ENCODE results near the gene CPEB3. TPM values are rescaled to one million over a fixed set of nuclear protein-coding genes. Genes with fewer than 3 reads are reported as not detected.
A peak's percentile ranks its signal among the peaks of the same experiment; 100 is the strongest.
"Not testable (repeated sequence)": the region's sequence is repeated elsewhere in the genome, so short reads cannot be mapped to it uniquely, and the experiment has no call there.

CPEB3 gene
- total RNA-seq = 8.8 TPM

DNA sequence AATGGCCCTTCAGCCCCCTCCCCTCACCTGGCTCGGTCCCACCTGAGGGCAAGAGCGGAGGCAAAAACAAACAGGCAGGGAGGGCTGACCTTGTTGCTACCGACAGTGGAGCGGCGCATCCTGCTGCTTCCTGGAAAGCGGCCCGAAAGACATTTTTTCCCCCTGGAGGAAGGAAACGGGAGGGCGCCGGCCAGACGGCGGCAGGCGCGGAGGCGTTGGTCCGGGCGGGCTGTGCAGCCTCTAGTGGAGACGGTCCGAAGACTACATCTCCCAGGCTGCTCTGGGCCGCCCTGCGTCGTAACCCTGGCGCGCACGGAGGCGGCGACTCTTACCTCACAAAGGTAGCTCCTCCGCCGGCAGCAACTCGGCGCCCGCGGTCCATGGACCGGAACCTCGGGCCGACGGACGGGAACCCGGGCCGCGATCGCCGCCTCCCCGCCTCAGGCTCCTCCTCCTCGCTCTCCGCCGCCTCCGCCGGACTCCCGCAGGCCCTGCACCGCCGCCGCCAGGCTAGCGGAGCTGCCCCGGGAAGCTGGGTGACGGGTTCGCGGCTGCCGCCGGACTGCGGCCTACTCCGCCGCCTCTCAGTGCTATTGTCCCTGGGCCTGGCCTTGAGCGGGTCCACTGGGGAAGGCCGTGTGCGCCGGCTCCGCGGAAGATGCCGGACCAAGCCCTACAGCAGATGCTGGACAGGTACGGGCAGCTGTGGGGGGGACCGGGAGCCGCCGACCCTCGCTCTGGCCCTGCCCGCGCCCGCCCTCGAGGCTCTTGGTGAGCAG, at the start of gene CPEB3, which contains the start of gene MARCHF5:
CPEB3 (minus strand) TSS at position 242 of the 779 bp plus-strand sequence. CDS start 50,728 bp downstream, outside the sequence.
MARCHF5 (plus strand) TSS at position 331 of the 779 bp plus-strand sequence; CDS start at position 659, 328 bp downstream.
- intact Hi-C loops (cut with DNase I) = no loop called here
- H3K27me3 ChIP-seq = no peaks in the 10 kb centered on the region
- H3K36me3 ChIP-seq = no peaks in the 10 kb centered on the region
- peaks cover 26% of the 10 kb centered on the region for H3K4me1 ChIP-seq
- peak within 1 kb of the TSS; percentile 94 for H3K27ac ChIP-seq
- peak within 1 kb of the TSS; percentile 95 to 98 for H3K4me3 ChIP-seq
- no peaks in the 10 kb centered on the region for H3K9me3 ChIP-seq
- peak in 1 of 2 donors; percentile 54 for TF ChIP-seq POLR2A (IDR thresholded peaks at IDR 0.05)
- TF ChIP-seq, protein P1, sequence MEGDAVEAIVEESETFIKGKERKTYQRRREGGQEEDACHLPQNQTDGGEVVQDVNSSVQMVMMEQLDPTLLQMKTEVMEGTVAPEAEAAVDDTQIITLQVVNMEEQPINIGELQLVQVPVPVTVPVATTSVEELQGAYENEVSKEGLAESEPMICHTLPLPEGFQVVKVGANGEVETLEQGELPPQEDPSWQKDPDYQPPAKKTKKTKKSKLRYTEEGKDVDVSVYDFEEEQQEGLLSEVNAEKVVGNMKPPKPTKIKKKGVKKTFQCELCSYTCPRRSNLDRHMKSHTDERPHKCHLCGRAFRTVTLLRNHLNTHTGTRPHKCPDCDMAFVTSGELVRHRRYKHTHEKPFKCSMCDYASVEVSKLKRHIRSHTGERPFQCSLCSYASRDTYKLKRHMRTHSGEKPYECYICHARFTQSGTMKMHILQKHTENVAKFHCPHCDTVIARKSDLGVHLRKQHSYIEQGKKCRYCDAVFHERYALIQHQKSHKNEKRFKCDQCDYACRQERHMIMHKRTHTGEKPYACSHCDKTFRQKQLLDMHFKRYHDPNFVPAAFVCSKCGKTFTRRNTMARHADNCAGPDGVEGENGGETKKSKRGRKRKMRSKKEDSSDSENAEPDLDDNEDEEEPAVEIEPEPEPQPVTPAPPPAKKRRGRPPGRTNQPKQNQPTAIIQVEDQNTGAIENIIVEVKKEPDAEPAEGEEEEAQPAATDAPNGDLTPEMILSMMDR (IDR thresholded peaks at IDR 0.05) = peak; percentile 19 to 71 (median 45)
- TF ChIP-seq POLR2AphosphoS5 (IDR thresholded peaks at IDR 0.05; ENCODE audit: insufficient read depth in 1 of 2, low read depth in 1 of 2) = peak; percentile 78 to 92
- DNase-seq (ENCODE audit: extremely low spot score in 2 of 2) = peak in 1 of 2 donors; percentile 96

DNA sequence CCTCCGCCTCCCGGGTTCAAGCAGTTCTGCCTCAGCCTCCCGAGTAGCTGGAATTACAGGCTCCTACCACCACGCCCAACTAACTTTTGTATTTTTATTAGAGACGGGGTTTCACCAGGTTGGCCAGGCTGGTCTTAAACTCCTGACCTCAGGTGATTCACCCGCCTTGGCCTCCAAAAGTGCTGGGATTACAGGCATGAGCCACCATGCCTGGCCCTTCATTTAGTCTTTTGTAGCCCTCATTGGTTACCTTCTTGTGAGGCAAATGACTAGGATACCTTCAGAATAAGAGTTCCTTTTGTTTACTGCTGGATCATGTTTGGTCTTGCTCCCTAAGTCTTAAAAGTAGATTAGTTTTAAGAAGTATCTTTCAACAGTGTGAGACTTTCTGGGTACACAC, 39.0 kb upstream of the CPEB3 start:
- H3K4me3 ChIP-seq; H3K36me3 ChIP-seq; intact Hi-C loops (cut with DNase I); H3K27me3 ChIP-seq; H3K9me3 ChIP-seq; DNase-seq (ENCODE audit: extremely low spot score in 2 of 2): not testable (repeated sequence)
- Histone ChIP-seq H3K4me1 (peaks cover 29% of the 10 kb centered on the region), H3K27ac (peak overlapping the region; percentile 37)
- peak in 1 of 2 donors; percentile 81 for TF ChIP-seq POLR2AphosphoS5 (IDR thresholded peaks at IDR 0.05; ENCODE audit: insufficient read depth in 1 of 2, low read depth in 1 of 2)

DNA sequence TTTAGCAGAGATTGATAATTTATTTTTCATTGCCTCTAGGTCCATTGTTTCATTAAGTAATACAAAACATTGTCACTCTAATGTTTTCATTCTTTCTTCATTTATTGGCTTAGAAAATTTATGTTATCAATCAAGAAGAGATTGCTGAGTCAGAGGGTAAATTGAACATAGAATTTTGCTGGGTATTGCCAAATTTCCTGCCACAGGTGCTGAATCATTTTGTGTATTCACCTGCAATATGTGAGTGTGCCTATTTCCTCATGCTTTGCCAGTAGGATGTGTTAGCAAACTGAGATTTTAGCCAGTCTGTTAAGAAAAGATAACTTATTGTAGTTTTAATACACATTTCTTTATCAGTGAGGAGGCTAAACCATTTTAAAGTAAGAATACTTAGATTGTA, 38.1 kb upstream of the CPEB3 start:
- Histone ChIP-seq H3K4me1 (peaks cover 29% of the 10 kb centered on the region), H3K27me3 (no peaks in the 10 kb centered on the region), H3K9me3 (no peaks in the 10 kb centered on the region), H3K36me3 (no peaks in the 10 kb centered on the region), H3K27ac (no peak overlapping the region), H3K4me3 (no peak overlapping the region)
- intact Hi-C loops (cut with DNase I) = no loop called here
- DNase-seq (ENCODE audit: extremely low spot score in 2 of 2) = no peak
- TF ChIP-seq, protein P1 (IDR thresholded peaks at IDR 0.05) = no peak
- TF ChIP-seq POLR2A (IDR thresholded peaks at IDR 0.05) (no peak), POLR2AphosphoS5 (IDR thresholded peaks at IDR 0.05; ENCODE audit: insufficient read depth in 1 of 2, low read depth in 1 of 2) (no peak)

DNA sequence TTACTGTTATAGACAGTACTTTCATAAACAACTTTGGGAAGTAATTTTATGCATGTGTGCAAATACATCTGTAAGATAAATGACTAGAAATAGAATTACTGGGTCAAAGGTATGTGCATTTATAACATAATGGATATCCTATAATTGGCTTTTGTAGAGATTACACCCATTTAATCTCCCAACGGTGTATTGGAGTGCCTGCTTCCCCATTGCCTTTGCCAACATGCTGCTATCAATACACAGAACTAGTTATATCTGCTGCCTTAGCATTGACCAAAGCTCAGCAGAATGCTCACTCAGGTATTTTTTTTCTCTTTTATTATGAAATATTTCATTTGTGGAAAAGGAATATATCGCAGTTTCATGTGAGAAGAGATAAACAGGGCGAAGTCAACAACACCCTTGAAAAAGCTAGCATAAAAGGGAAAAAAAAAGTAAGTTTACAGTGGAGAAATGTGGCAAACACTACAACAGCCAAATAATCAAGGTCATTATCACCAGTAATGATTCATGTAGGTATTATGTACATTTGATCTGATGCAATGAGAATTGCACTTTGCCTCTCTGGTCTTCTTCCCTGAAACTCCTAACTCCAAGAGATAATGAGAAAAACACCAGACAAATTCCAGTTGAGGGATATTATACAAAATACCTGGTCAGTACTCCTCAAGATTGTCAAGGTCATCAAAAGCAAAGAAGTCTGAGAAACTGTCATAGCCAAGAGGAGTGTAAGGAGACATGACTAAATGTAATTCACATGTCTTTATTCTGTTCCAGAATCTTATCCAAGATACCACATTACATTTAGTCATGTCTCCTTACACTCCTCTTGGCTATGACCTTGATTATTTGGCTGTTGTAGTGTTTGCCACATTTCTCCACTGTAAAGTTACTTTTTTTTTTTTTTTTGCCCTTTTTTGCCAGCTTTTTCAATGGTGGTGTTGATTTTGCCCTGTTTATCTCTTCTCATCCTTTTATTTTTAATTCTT, 36.9 kb upstream of the CPEB3 start:
- Histone ChIP-seq H3K9me3 (no peaks in the 10 kb centered on the region), H3K36me3 (no peaks in the 10 kb centered on the region), H3K27me3 (no peaks in the 10 kb centered on the region), H3K4me1 (peaks cover 29% of the 10 kb centered on the region), H3K27ac (no peak overlapping the region), H3K4me3 (no peak overlapping the region)
- intact Hi-C loops (cut with DNase I) = no loop called here
- TF ChIP-seq POLR2AphosphoS5 (IDR thresholded peaks at IDR 0.05; ENCODE audit: insufficient read depth in 1 of 2, low read depth in 1 of 2) (no peak), POLR2A (IDR thresholded peaks at IDR 0.05) (no peak)
- TF ChIP-seq, protein P1 (IDR thresholded peaks at IDR 0.05) = no peak
- no peak for DNase-seq (ENCODE audit: extremely low spot score in 2 of 2)

DNA sequence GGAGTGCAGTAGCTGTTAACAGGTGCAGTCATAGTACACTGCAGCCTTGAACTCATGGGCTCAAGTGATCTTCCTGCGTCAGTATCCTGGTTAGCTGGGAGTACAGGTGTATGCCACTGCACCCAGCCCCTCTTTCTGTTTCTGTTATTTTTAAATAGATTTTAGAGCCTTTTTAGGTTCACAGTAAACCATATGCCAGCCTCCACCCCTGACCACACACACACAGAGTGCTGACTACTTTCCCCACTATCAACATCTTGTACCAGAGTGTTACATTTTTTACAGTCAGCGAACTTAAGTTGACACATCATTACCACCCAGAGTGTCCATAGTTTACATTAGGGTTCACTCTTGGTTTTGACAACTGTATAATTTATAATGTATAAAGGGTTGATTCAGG, 32.2 kb upstream of the CPEB3 start:
- Histone ChIP-seq H3K9me3 (no peaks in the 10 kb centered on the region), H3K27ac (no peak overlapping the region), H3K4me1 (peaks cover 9% of the 10 kb centered on the region), H3K27me3 (no peaks in the 10 kb centered on the region), H3K36me3 (no peaks in the 10 kb centered on the region), H3K4me3 (no peak overlapping the region)
- intact Hi-C loops (cut with DNase I) = no loop called here
- no peak for DNase-seq (ENCODE audit: extremely low spot score in 2 of 2)
- no peak for TF ChIP-seq POLR2AphosphoS5 (IDR thresholded peaks at IDR 0.05; ENCODE audit: insufficient read depth in 1 of 2, low read depth in 1 of 2)
- TF ChIP-seq POLR2A (IDR thresholded peaks at IDR 0.05) = no peak
- TF ChIP-seq, protein P1 (IDR thresholded peaks at IDR 0.05) = no peak

Measured in vagina (tissue), 2 donors.